ENCODE results near the gene PCSK7.

- TF ChIP-seq, protein P1, sequence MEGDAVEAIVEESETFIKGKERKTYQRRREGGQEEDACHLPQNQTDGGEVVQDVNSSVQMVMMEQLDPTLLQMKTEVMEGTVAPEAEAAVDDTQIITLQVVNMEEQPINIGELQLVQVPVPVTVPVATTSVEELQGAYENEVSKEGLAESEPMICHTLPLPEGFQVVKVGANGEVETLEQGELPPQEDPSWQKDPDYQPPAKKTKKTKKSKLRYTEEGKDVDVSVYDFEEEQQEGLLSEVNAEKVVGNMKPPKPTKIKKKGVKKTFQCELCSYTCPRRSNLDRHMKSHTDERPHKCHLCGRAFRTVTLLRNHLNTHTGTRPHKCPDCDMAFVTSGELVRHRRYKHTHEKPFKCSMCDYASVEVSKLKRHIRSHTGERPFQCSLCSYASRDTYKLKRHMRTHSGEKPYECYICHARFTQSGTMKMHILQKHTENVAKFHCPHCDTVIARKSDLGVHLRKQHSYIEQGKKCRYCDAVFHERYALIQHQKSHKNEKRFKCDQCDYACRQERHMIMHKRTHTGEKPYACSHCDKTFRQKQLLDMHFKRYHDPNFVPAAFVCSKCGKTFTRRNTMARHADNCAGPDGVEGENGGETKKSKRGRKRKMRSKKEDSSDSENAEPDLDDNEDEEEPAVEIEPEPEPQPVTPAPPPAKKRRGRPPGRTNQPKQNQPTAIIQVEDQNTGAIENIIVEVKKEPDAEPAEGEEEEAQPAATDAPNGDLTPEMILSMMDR (IDR thresholded peaks at IDR 0.05): no peak
- no peak for TF ChIP-seq EZH2 (IDR thresholded peaks at IDR 0.05)
- TF ChIP-seq EZH2phosphoT487 (IDR thresholded peaks at IDR 0.05): no peak
Measured at GRCh38 chr11:117187007-117187406, 44.9 kb downstream of the PCSK7 start.

Data from neural progenitor cell (in vitro differentiated cells).